IMR-90 (cell line): ENCODE results near the gene USP6NL. TPM values are rescaled to one million over a fixed set of nuclear protein-coding genes. Genes with fewer than 3 reads are reported as not detected.

Experiments used
- ATAC-seq: fragments of 200-7000 bp; cut with Tn5 transposase; 2 replicates; pipeline ENCODE4 v1.9.1; 2020; ENCODE audit warnings: low read depth, mild to moderate bottlenecking, moderate library complexity
- BruUV-seq: library from RNA; stranded (reverse); fragments of 400-500 nt; replicated peaks from 2 replicates; lab custom pipeline; 2021; lab: Mats Ljungman, UMichigan
- CTCF ChIA-PET: fragments of 300-600 bp; formaldehyde crosslinking; extraction: SDS; loops from one replicate; lab custom pipeline; 2021; ENCODE audit warnings: antibody characterized with exemption; lab: Yijun Ruan, JAX
- POLR2A ChIA-PET: fragments of 300-600 bp; sonication (Branson Sonifier 250); formaldehyde crosslinking; loops from one replicate; lab custom pipeline; 2022; ENCODE audit warnings: antibody characterized with exemption; ENCODE audit not compliant: unreplicated experiment; lab: Charles Lee
- DNase-seq: peaks from one replicate; pipeline ENCODE4 v3.0.0; 2013
- H2AFZ ChIP-seq: replicated peaks from 2 replicates; pipeline ENCODE3; 2013; ENCODE audit warnings: low read length, mild to moderate bottlenecking; ENCODE audit not compliant: poor library complexity
- H2AK5ac ChIP-seq: 2 replicates; pipeline ENCODE4 v1.6.1; 2013; ENCODE audit warnings: low read depth, low read length, inconsistent platforms
- H2AK9ac ChIP-seq: replicated peaks from 2 replicates; pipeline ENCODE3; 2013; ENCODE audit warnings: mild to moderate bottlenecking, low read depth, low read length, moderate library complexity; ENCODE audit not compliant: poor library complexity
- H2BK120ac ChIP-seq: 2 replicates; pipeline ENCODE4 v1.6.1; 2013; ENCODE audit warnings: low read depth, low read length, inconsistent platforms
- H2BK15ac ChIP-seq: 3 replicates; pipeline ENCODE4 v1.6.1; 2013; ENCODE audit warnings: low read depth, low read length, inconsistent platforms
- H2BK20ac ChIP-seq: 2 replicates; pipeline ENCODE4 v1.6.1; 2013; ENCODE audit warnings: low read depth, mild to moderate bottlenecking, inconsistent platforms, low read length, moderate library complexity
- H2BK5ac ChIP-seq: 2 replicates; pipeline ENCODE4 v1.6.1; 2013; ENCODE audit warnings: mild to moderate bottlenecking, low read depth, low read length, inconsistent platforms; ENCODE audit not compliant: poor library complexity, severe bottlenecking
- H3K14ac ChIP-seq: replicated peaks from 2 replicates; pipeline ENCODE4 v1.6.1; 2013; ENCODE audit warnings: low read depth, low read length, inconsistent platforms
- H3K18ac ChIP-seq: 2 replicates; pipeline ENCODE4 v1.6.1; 2013; ENCODE audit warnings: low read depth, low read length, control low read depth
- H3K23ac ChIP-seq: 2 replicates; pipeline ENCODE4 v1.6.1; 2013; ENCODE audit warnings: low read depth, low read length, inconsistent platforms
- H3K27ac ChIP-seq: 2 replicates; pipeline ENCODE4 v1.5.1; 2013; ENCODE audit warnings: mild to moderate bottlenecking, control low read depth, low read length; ENCODE audit not compliant: insufficient read depth
- H3K27me3 ChIP-seq: 2 replicates; pipeline ENCODE4 v1.6.1; 2013; ENCODE audit warnings: low read length; ENCODE audit not compliant: control insufficient read depth, insufficient read depth
- H3K36me3 ChIP-seq: 2 replicates; pipeline ENCODE4 v1.6.1; 2013; ENCODE audit warnings: low read length, mixed read lengths; ENCODE audit not compliant: control insufficient read depth, insufficient read depth
- H3K4ac ChIP-seq: 2 replicates; pipeline ENCODE4 v1.6.1; 2013; ENCODE audit warnings: low read depth, low read length, inconsistent platforms
- H3K4me1 ChIP-seq: 2 replicates; pipeline ENCODE4 v1.6.1; 2013; ENCODE audit warnings: low read length, mixed read lengths; ENCODE audit not compliant: control insufficient read depth, insufficient read depth
- H3K4me2 ChIP-seq: 2 replicates; pipeline ENCODE4 v1.6.1; 2013; ENCODE audit warnings: low read depth, mild to moderate bottlenecking, control low read depth, low read length, moderate library complexity
- H3K4me3 ChIP-seq: 2 replicates; pipeline ENCODE4 v1.5.1; 2013; ENCODE audit warnings: low read depth, mild to moderate bottlenecking, control low read depth, low read length, moderate library complexity; ENCODE audit not compliant: insufficient read depth
- H3K56ac ChIP-seq: 2 replicates; pipeline ENCODE4 v1.6.1; 2013; ENCODE audit warnings: low read length, inconsistent platforms; ENCODE audit not compliant: insufficient read depth; ENCODE audit errors: extremely low read depth
- H3K79me1 ChIP-seq, 2 experiments: 2 replicates each; pipeline ENCODE4 v1.6.1; 2013; ENCODE audit warnings: low read length in 2 of 2, inconsistent platforms in 1 of 2, low read depth in 1 of 2
- H3K9ac ChIP-seq: 2 replicates; pipeline ENCODE4 v1.6.1; 2013; ENCODE audit warnings: low read depth, low read length, control low read depth
- H3K9me1 ChIP-seq: 2 replicates; pipeline ENCODE4 v1.6.1; 2013; ENCODE audit warnings: low read length, inconsistent platforms; ENCODE audit not compliant: insufficient read depth
- H3K9me3 ChIP-seq: 2 replicates; pipeline ENCODE4 v1.6.1; 2013; ENCODE audit warnings: low read length; ENCODE audit not compliant: control insufficient read depth, insufficient read depth
- H4K20me1 ChIP-seq: 2 replicates; pipeline ENCODE4 v1.6.1; 2013; ENCODE audit warnings: low read length, inconsistent platforms; ENCODE audit not compliant: insufficient read depth
- H4K5ac ChIP-seq: 2 replicates; pipeline ENCODE4 v1.6.1; 2013; ENCODE audit warnings: mild to moderate bottlenecking, low read depth, low read length, control low read depth
- H4K8ac ChIP-seq, 2 experiments: 2 replicates each; pipeline ENCODE4 v1.6.1; 2013; ENCODE audit warnings: low read depth in 2 of 2, low read length in 2 of 2, control low read depth in 1 of 2, inconsistent platforms in 1 of 2
- H4K91ac ChIP-seq: 2 replicates; pipeline ENCODE4 v1.6.1; 2013; ENCODE audit warnings: low read depth, low read length, inconsistent platforms; ENCODE audit not compliant: insufficient read depth
- CHD1 ChIP-seq: IDR thresholded peaks from 2 replicates; pipeline ENCODE4 v1.6.1; 2012; ENCODE audit warnings: low read depth, low read length, improper control_type of control experiment
- CTCF ChIP-seq: conservative IDR thresholded peaks from 2 replicates; pipeline ENCODE4 v1.5.1; 2012; ENCODE audit warnings: mild to moderate bottlenecking, low read depth, low read length, improper control_type of control experiment
- POLR2A ChIP-seq: IDR thresholded peaks from 2 replicates; pipeline ENCODE4 v1.6.1; 2012; ENCODE audit warnings: mild to moderate bottlenecking, low read depth, low read length
- RAD21 ChIP-seq: IDR thresholded peaks from 2 replicates; pipeline ENCODE4 v1.6.1; 2012; ENCODE audit warnings: low read length, improper control_type of control experiment
- SMC3 ChIP-seq: fragments of 150-350 bp; IDR thresholded peaks from 2 replicates; pipeline ENCODE4 v1.6.1; 2016; ENCODE audit warnings: low read depth, mild to moderate bottlenecking, antibody characterized with exemption, low read length, moderate library complexity
- WGBS, 2 experiments: methylation state at CpG; one replicate each; pipeline versions ENCODE4 v1.1.5 to v1.1.7; 2013; ENCODE audit warnings: missing lambda C conversion rate in 2 of 2; ENCODE audit not compliant: insufficient read length in 1 of 2; ENCODE audit errors: extremely low coverage in 2 of 2; 5-methylcytosine and 5-hydroxymethylcytosine counted together
- dilution Hi-C: fragments of 300-500 bp; cut with HindIII; formaldehyde crosslinking; loops from one replicate; pipeline ENCODE4 v1.14.3; 2018; ENCODE audit warnings: low sequenced_read_pairs; ENCODE audit not compliant: unreplicated experiment
- in situ Hi-C: fragments of 300-500 bp; cut with MboI; formaldehyde crosslinking; loops from 3 replicates; pipeline ENCODE4 v1.14.3; 2019; ENCODE audit warnings: low sequenced_read_pairs, inconsistent platforms, mixed read lengths
- intact Hi-C: fragments of 100-400 bp; cut with micrococcal nuclease; formaldehyde crosslinking; loops from 2 replicates; pipeline ENCODE4 v1.10.0; 2022
- polyA plus RNA-seq, 3 experiments: library from polyadenylated mRNA; depleted of rRNA; stranded (reverse); fragments of >200 nt; gene quantifications; 2 replicates each; pipeline ENCODE4 v1.2.3, GENCODE V29; 2012; ENCODE audit warnings: low replicate concordance in 1 of 3
- total RNA-seq: library from RNA; depleted of rRNA; stranded (reverse); fragments of >200 nt; gene quantifications from 2 replicates; pipeline ENCODE4 v1.2.3, GENCODE V29; 2012

The USP6NL gene
- total and polyA plus RNA-seq, 2 of the 4 experiments (the other 2 are of a cell fraction): 7.8 to 9.1 TPM

GRCh38 chr10:11489591-11489990 lies 121.9 kb downstream of the USP6NL start:
- dilution Hi-C loops: no loop called here
- Histone ChIP-seq H2AK9ac (no peak overlapping the region), H2BK15ac (no peak overlapping the region), H3K56ac (no peak overlapping the region), H3K4ac (no peak overlapping the region), H2AFZ (no peak overlapping the region), H3K4me2 (no peak overlapping the region), H4K91ac (no peak overlapping the region), H3K36me3 (peaks cover 14% of the 10 kb centered on the region), H2BK120ac (no peak overlapping the region), H2BK5ac (no peak overlapping the region), H3K79me1 (no peaks in the 10 kb centered on the region), H3K9ac (no peak overlapping the region), H3K4me3 (no peak overlapping the region), H3K9me3 (no peaks in the 10 kb centered on the region), H2BK20ac (no peak overlapping the region), H3K27me3 (no peaks in the 10 kb centered on the region), H4K8ac (no peak overlapping the region), H2AK5ac (no peak overlapping the region), H3K23ac (no peak overlapping the region), H4K20me1 (no peaks in the 10 kb centered on the region), H3K9me1 (peaks cover 8% of the 10 kb centered on the region; the same call in 1 of the 2 replicates), H3K18ac (no peak overlapping the region), H4K5ac (no peak overlapping the region), H3K4me1 (no peaks in the 10 kb centered on the region; the same call in 1 of the 2 replicates), H3K27ac (no peak overlapping the region), H3K14ac (no peak overlapping the region)
- intact Hi-C loops: no loop called here
- WGBS, 2 experiments: 100% methylated on average over 1 of the region's 2 CpGs; no CpG with 5 or more reads in 1 of the 2 experiments
- POLR2A ChIA-PET: no interaction called here
- CTCF ChIA-PET: no interaction called here
- no peak for TF ChIP-seq POLR2A
- no peak for TF ChIP-seq RAD21
- TF ChIP-seq SMC3: no peak
- TF ChIP-seq CHD1: no peak
- no peak for TF ChIP-seq CTCF
- BruUV-seq: no TSS peak
- DNase-seq: no peak
- in situ Hi-C loops: no loop called here
- no peak for ATAC-seq
